MM.1S (cell line): Measurements from ENCODE around the gene HERC2.

ENCODE experiments used
- DNase-seq: peaks from one replicate; pipeline ENCODE4 v3.0.0-alpha.2; 2015
- H2AFZ ChIP-seq: fragments of 300-600 bp; sonication (generic); 2 replicates; pipeline ENCODE4 v1.6.0; 2016; ENCODE audit warnings: antibody characterized with exemption, low read length
- H3F3A ChIP-seq: fragments of 300-600 bp; sonication (generic); 2 replicates; pipeline ENCODE4 v1.6.1; 2016; ENCODE audit warnings: mild to moderate bottlenecking, antibody characterized with exemption, low read length, moderate library complexity, mixed read lengths; ENCODE audit not compliant: insufficient read depth
- H3K27ac ChIP-seq: fragments of 300-600 bp; sonication (generic); 2 replicates; pipeline ENCODE4 v1.5.1; 2016; ENCODE audit warnings: mild to moderate bottlenecking, low read length
- H3K27me3 ChIP-seq: fragments of 300-600 bp; sonication (generic); replicated peaks from 2 replicates; pipeline ENCODE4 v1.6.0; 2016; ENCODE audit warnings: low read length; ENCODE audit not compliant: insufficient read depth
- H3K36me3 ChIP-seq: fragments of 300-600 bp; sonication (generic); replicated peaks from 2 replicates; pipeline ENCODE4 v1.6.1; 2016; ENCODE audit warnings: mild to moderate bottlenecking, low read length, mixed read lengths; ENCODE audit not compliant: insufficient read depth
- H3K4me1 ChIP-seq: fragments of 300-600 bp; sonication (generic); 2 replicates; pipeline ENCODE4 v1.6.1; 2016; ENCODE audit warnings: low read length, mixed read lengths
- H3K4me2 ChIP-seq: fragments of 300-600 bp; sonication (generic); 2 replicates; pipeline ENCODE4 v1.6.0; 2016; ENCODE audit warnings: low read depth, low read length
- H3K4me3 ChIP-seq: fragments of 300-600 bp; sonication (generic); 2 replicates; pipeline ENCODE4 v1.5.1; 2016; ENCODE audit warnings: low read length, mixed read lengths
- H3K79me2 ChIP-seq: fragments of 300-600 bp; sonication (generic); 2 replicates; pipeline ENCODE4 v1.6.1; 2016; ENCODE audit warnings: mixed run types, low read length, mixed read lengths
- H3K9ac ChIP-seq: fragments of 300-600 bp; sonication (generic); 2 replicates; pipeline ENCODE4 v1.6.1; 2016; ENCODE audit warnings: low read length, mixed read lengths
- H3K9me2 ChIP-seq: fragments of 300-600 bp; sonication (generic); replicated peaks from 2 replicates; pipeline ENCODE4 v1.6.1; 2016; ENCODE audit warnings: mild to moderate bottlenecking, low read length, mixed read lengths; ENCODE audit not compliant: insufficient read depth
- H3K9me3 ChIP-seq: fragments of 300-600 bp; sonication (generic); replicated peaks from 2 replicates; pipeline ENCODE4 v1.6.1; 2016; ENCODE audit warnings: mild to moderate bottlenecking, low read length, mixed read lengths; ENCODE audit not compliant: insufficient read depth
- H4K20me1 ChIP-seq: fragments of 300-600 bp; sonication (generic); 2 replicates; pipeline ENCODE4 v1.6.1; 2016; ENCODE audit warnings: mild to moderate bottlenecking, low read length, moderate library complexity, mixed read lengths; ENCODE audit not compliant: insufficient read depth
- CTCF ChIP-seq: fragments of 300-600 bp; sonication (generic); IDR thresholded peaks from 2 replicates; pipeline ENCODE4 v1.5.1; 2016; ENCODE audit warnings: antibody characterized with exemption, low read length, mixed read lengths
- EZH2 ChIP-seq: fragments of 300-600 bp; sonication (generic); optimal IDR thresholded peaks from 2 replicates; pipeline ENCODE3; 2017; ENCODE audit warnings: low read depth, mild to moderate bottlenecking, antibody characterized with exemption, low read length, mixed read lengths
- EZH2phosphoT487 ChIP-seq: fragments of 300-600 bp; sonication (generic); IDR thresholded peaks from 2 replicates; pipeline ENCODE4 v1.6.1; 2018; ENCODE audit warnings: antibody characterized with exemption, low read length

Gene HERC2

DNA sequence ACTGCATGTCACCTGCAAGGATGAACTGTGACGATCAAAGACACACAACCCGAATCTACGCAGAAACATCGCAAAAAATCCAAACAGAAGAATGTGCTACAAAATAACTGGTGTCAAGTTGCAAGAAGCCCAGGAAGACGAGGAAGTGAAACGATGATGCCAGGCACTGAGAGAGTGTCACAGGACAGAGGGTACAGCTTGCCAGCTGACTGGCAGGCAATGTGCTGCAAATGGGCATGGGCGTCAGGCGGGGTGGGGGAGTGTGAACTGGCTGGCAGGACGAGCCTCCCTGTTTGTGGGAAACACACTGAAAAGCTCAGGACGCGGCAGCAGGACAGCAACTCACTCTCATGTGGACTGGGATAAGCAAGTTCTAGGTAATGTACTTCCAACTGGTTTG lies 193.9 kb downstream of the HERC2 start:
- no peak overlapping the region for H3K9ac ChIP-seq
- no peak for DNase-seq
- no peaks in the 10 kb centered on the region for H3F3A ChIP-seq
- no peak overlapping the region for H3K4me3 ChIP-seq
- peak overlapping the region; percentile 21; the same call in 1 of the 2 replicates for H3K27ac ChIP-seq
- no peaks in the 10 kb centered on the region for H3K79me2 ChIP-seq
- no peak overlapping the region for H2AFZ ChIP-seq
- no peaks in the 10 kb centered on the region for H4K20me1 ChIP-seq
- H3K9me3 ChIP-seq = no peaks in the 10 kb centered on the region
- TF ChIP-seq EZH2 (no peak), EZH2phosphoT487 (no peak), CTCF (no peak)
- H3K27me3 ChIP-seq = no peaks in the 10 kb centered on the region
- no peaks in the 10 kb centered on the region for H3K9me2 ChIP-seq
- no peaks in the 10 kb centered on the region; the same call in 1 of the 2 replicates for H3K36me3 ChIP-seq
- no peaks in the 10 kb centered on the region for H3K4me1 ChIP-seq
- no peak overlapping the region for H3K4me2 ChIP-seq

GRCh38 chr15:28127036-28127435 lies 194.9 kb downstream of the HERC2 start:
- TF ChIP-seq EZH2phosphoT487 (no peak), CTCF (no peak), EZH2 (no peak)
- Histone ChIP-seq H3K9me2 (no peaks in the 10 kb centered on the region), H3F3A (no peaks in the 10 kb centered on the region), H3K4me3 (no peak overlapping the region), H3K9ac (no peak overlapping the region), H3K27ac (no peak overlapping the region), H3K4me2 (no peak overlapping the region), H2AFZ (no peak overlapping the region), H4K20me1 (no peaks in the 10 kb centered on the region), H3K9me3 (no peaks in the 10 kb centered on the region), H3K79me2 (no peaks in the 10 kb centered on the region), H3K4me1 (no peaks in the 10 kb centered on the region), H3K36me3 (no peaks in the 10 kb centered on the region; the same call in 1 of the 2 replicates), H3K27me3 (no peaks in the 10 kb centered on the region)
- DNase-seq = no peak

DNA sequence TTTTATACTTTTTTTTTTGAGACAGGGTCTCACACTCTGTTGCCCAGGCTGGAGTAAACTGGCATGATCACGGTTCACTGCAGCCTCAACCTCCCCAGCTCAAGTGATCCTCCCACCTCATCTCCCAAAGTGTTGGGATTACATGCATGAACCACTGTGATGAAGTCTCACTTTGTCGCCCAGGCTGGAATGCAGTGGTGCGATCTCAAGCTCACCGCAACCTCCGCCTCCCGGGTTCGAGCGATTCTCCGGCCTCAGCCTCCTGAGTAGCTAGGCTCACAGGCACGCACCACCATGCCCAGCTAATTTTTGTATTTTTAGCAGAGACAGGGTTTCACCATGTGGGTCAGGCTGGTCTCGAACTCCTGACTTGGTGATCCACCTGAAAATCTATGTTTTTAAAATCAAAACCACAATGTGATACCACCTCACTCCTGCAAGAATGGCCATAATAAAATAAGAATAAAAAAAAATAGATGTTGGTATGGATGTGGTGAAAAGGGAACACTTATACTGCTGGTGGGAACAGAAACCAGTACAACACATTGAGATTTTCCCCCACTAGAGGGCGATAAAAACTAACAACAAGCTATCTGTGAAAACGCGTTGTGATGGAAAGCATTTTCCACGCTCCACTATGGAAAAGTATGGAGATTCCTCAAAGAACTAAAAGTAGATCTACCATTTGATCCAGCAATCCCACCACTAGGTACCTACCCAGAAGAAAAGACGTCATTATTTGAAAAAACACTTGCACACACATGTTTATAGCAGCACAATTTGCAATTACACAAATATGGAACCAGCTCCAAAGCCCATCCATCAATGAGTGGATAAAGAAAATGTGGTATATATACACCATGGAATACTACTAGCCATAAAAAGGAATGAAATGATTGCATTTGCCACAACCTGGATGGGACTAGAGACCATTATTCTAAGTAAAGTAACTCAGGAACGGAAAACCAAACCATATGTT lies 196.0 kb downstream of the HERC2 start:
- H3F3A ChIP-seq = no peaks in the 10 kb centered on the region
- H3K9ac ChIP-seq = no peak overlapping the region
- H3K79me2 ChIP-seq = no peaks in the 10 kb centered on the region
- no peak overlapping the region for H2AFZ ChIP-seq
- TF ChIP-seq CTCF = peak; percentile 61
- TF ChIP-seq EZH2 = no peak
- H3K27me3 ChIP-seq = no peaks in the 10 kb centered on the region
- H3K36me3 ChIP-seq = no peaks in the 10 kb centered on the region; the same call in 1 of the 2 replicates
- H3K9me2 ChIP-seq = no peaks in the 10 kb centered on the region
- no peaks in the 10 kb centered on the region for H4K20me1 ChIP-seq
- H3K9me3 ChIP-seq = no peaks in the 10 kb centered on the region
- H3K4me1 ChIP-seq = no peaks in the 10 kb centered on the region
- no peak overlapping the region for H3K4me2 ChIP-seq
- DNase-seq = peak; percentile 54
- no peak overlapping the region for H3K4me3 ChIP-seq
- no peak overlapping the region for H3K27ac ChIP-seq
